HepG2 (cell line): ENCODE results near the gene RPS6KB2. TPM values are rescaled to one million over a fixed set of nuclear protein-coding genes. Genes with fewer than 3 reads are reported as not detected.

ENCODE experiments used
- FIP1L1 ChIP-seq: fragments of 200-400 bp; formaldehyde crosslinking; IDR thresholded peaks from 2 replicates; pipeline ENCODE4 v1.6.1; 2018; ENCODE audit warnings: low read depth, mild to moderate bottlenecking, low read length, moderate library complexity, borderline replicate concordance; ENCODE audit not compliant: insufficient read depth
- GABPB1 ChIP-seq: IDR thresholded peaks from 2 replicates; pipeline ENCODE4 v1.6.1; 2016; ENCODE audit warnings: mild to moderate bottlenecking, missing genetic modification reagents, moderate library complexity, missing compliant biosample characterization
- JUN ChIP-seq: sonication (generic); formaldehyde crosslinking; IDR thresholded peaks from 2 replicates; pipeline ENCODE4 v1.4.0; 2020; ENCODE audit warnings: mild to moderate bottlenecking, missing genetic modification reagents
- PCBP1 ChIP-seq: fragments of 200-400 bp; formaldehyde crosslinking; IDR thresholded peaks from 2 replicates; pipeline ENCODE4 v1.6.1; 2017; ENCODE audit warnings: mild to moderate bottlenecking, low read depth, low read length, borderline replicate concordance
- SMAD1 ChIP-seq: sonication (generic); formaldehyde crosslinking; IDR thresholded peaks from 2 replicates; pipeline ENCODE4 v1.4.0; 2020; ENCODE audit warnings: missing genetic modification reagents, low read depth, mild to moderate bottlenecking, borderline replicate concordance
- ZBTB38 ChIP-seq: sonication (generic); formaldehyde crosslinking; IDR thresholded peaks from 2 replicates; pipeline ENCODE4 v1.5.1; 2020; ENCODE audit warnings: mild to moderate bottlenecking, missing genetic modification reagents
- ZBTB7A ChIP-seq: sonication (generic); formaldehyde crosslinking; IDR thresholded peaks from 2 replicates; pipeline ENCODE4 v1.8.0; 2022; ENCODE audit warnings: mild to moderate bottlenecking, missing genetic modification reagents
- ZFP36L1 ChIP-seq: sonication (generic); formaldehyde crosslinking; IDR thresholded peaks from 2 replicates; pipeline ENCODE4 v1.8.0; 2022; ENCODE audit warnings: mild to moderate bottlenecking, missing genetic modification reagents, moderate library complexity
- ZMAT3 ChIP-seq: sonication (generic); formaldehyde crosslinking; conservative IDR thresholded peaks from 2 replicates; pipeline ENCODE4 v1.7.0; 2021; ENCODE audit warnings: missing genetic modification reagents
- ZNF280B ChIP-seq: sonication (generic); formaldehyde crosslinking; IDR thresholded peaks from 2 replicates; pipeline ENCODE4 v1.5.0; 2020; ENCODE audit warnings: missing genetic modification reagents, mild to moderate bottlenecking, borderline replicate concordance
- ZNF512 ChIP-seq: sonication (generic); formaldehyde crosslinking; IDR thresholded peaks from 2 replicates; pipeline ENCODE4 v1.4.0; 2020; ENCODE audit warnings: mild to moderate bottlenecking, missing genetic modification reagents
- ZNF574 ChIP-seq: sonication (generic); formaldehyde crosslinking; IDR thresholded peaks from 2 replicates; pipeline ENCODE4 v1.4.0; 2020; ENCODE audit warnings: missing genetic modification reagents
- ZNF766 ChIP-seq: sonication (generic); formaldehyde crosslinking; IDR thresholded peaks from 2 replicates; pipeline ENCODE4 v1.5.0; 2020; ENCODE audit warnings: missing genetic modification reagents, borderline replicate concordance
- ZNF839 ChIP-seq: sonication (generic); formaldehyde crosslinking; IDR thresholded peaks from 2 replicates; pipeline ENCODE4 v1.4.0; 2020; ENCODE audit warnings: missing genetic modification reagents, mild to moderate bottlenecking, borderline replicate concordance
- polyA plus RNA-seq, 8 experiments: library from polyadenylated mRNA; depleted of rRNA in 3 of 8; stranded (reverse) in 7 of 8; unstranded in 1 of 8; fragments of >200 nt; fragmentation: Illumina TruSeq in 4 of 8; extraction: Trizol in 4 of 8; gene quantifications; 2 replicates each; pipeline versions ENCODE4 v1.2.1 to v1.2.3, GENCODE V29; 2011 to 2016; ENCODE audit warnings: low read depth in 4 of 8, missing spikeins in 1 of 8, mixed read lengths in 1 of 8; ENCODE audit not compliant: insufficient read depth in 1 of 8
- total RNA-seq, 5 experiments: library from RNA; depleted of rRNA; stranded (reverse); fragments of >200 nt; fragmentation: Illumina TruSeq; extraction: Trizol; gene quantifications; 2 replicates each; pipeline ENCODE4 v1.2.3, GENCODE V29; 2016; ENCODE audit warnings: low read depth in 1 of 5
- TF ChIP-seq, protein P1 (sequence below): sonication (generic); formaldehyde crosslinking; IDR thresholded peaks from 2 replicates; pipeline ENCODE4 v1.5.0; 2020; ENCODE audit warnings: mild to moderate bottlenecking, missing genetic modification reagents, borderline replicate concordance

RPS6KB2 gene
- total and polyA plus RNA-seq, 2 of the 13 experiments (the other 11 are each of a cell fraction or from before 2014, with no cell fraction given), result 52.9 to 54.8 TPM

DNA sequence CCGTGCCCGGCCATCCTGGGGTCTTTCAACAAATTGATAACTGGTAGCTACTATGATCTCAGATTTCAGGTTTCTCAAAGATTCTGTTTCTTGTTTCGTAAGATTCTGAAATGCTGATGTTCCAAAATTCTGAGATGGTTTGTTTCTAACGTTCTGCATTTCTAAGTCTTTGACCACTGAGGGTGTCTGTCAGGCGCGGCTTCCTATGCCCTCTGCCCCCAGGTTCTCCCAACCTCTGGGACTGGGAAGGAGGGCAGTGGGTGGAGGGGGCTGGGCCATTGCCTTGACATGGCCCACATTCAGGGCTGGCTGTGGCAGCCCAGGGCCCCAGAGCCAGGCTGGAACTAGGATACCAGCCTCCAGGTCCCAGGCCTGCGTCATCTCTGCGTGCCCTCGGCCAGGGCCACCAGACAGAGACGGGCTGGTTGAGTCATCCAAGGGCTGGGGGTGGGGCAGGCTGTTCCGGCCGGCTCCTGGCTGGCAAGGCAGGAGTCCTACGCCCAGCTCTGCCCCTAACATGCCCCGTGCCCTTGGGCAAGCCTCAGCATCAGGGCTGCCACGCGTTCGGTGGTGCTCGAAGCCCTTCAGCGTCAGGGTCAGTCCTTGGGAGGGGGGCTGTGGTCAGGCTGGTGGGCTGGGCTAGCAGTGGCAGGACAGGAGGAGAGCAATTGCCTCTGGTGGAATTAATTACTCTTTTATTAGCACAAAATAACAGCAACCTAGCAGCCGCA, 35.6 kb downstream of the RPS6KB2 start (continued):
- TF ChIP-seq, protein P1, sequence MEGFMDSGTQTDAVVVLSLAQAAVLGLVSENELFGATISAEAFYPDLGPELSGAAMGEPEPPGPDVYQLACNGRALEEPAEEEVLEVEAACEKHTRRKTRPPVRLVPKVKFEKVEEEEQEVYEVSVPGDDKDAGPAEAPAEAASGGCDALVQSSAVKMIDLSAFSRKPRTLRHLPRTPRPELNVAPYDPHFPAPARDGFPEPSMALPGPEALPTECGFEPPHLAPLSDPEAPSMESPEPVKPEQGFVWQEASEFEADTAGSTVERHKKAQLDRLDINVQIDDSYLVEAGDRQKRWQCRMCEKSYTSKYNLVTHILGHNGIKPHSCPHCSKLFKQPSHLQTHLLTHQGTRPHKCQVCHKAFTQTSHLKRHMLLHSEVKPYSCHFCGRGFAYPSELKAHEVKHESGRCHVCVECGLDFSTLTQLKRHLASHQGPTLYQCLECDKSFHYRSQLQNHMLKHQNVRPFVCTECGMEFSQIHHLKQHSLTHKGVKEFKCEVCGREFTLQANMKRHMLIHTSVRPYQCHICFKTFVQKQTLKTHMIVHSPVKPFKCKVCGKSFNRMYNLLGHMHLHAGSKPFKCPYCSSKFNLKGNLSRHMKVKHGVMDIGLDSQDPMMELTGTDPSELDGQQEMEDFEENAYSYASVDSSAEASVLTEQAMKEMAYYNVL, result no peak
- TF ChIP-seq GABPB1, result peak; percentile 72
- 0 out of 2 replicates have a peak, but pooled peaks have one; percentile 61 for TF ChIP-seq FIP1L1
- no peak for TF ChIP-seq ZNF839 (CRISPR knock-in tag)
- TF ChIP-seq ZNF280B, result peak; percentile 74; the same call in 1 of the 2 replicates
- TF ChIP-seq ZBTB38 (CRISPR knock-in tag), result peak; percentile 93
- TF ChIP-seq ZBTB7A, result no peak
- TF ChIP-seq PCBP1, result no peak
- TF ChIP-seq ZFP36L1 (CRISPR knock-in tag), result no peak
- peak; percentile 39 for TF ChIP-seq ZNF574 (CRISPR knock-in tag)
- 0 out of 2 replicates have a peak, but pooled peaks have one; percentile 28 for TF ChIP-seq SMAD1 (CRISPR knock-in tag)
- 0 out of 2 replicates have a peak, but pooled peaks have one; percentile 1 for TF ChIP-seq ZNF766 (CRISPR knock-in tag)
- no peak for TF ChIP-seq ZNF512 (CRISPR knock-in tag)
- TF ChIP-seq ZMAT3 (CRISPR knock-in tag), result 0 out of 2 replicates have a peak, but pooled peaks have one; percentile 17
- peak; percentile 30; the same call in 1 of the 2 replicates for TF ChIP-seq JUN (CRISPR knock-in tag)
